ENCODE results near the gene MRE11.

DNA sequence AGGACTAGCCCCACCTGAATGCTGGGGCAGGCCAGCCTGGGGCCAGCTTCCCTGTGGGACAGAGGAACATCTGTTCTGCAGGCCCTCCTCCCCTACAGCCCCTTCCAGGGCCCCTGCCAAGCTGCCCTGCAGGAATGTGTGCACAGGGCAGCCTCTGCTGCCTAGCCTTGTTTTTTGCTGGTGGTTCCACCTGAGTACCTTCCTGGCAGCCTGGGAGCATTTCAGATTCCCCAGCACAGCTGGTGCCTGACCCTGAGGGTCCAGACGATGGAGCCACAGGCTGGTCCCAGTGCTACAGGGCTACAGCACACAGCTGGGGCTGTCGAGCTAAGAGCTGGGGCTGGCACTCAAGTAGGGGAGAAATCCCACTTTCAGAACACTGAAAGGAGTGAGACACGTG, 70.1 kb downstream of the MRE11 start:
- TF ChIP-seq, protein P1, sequence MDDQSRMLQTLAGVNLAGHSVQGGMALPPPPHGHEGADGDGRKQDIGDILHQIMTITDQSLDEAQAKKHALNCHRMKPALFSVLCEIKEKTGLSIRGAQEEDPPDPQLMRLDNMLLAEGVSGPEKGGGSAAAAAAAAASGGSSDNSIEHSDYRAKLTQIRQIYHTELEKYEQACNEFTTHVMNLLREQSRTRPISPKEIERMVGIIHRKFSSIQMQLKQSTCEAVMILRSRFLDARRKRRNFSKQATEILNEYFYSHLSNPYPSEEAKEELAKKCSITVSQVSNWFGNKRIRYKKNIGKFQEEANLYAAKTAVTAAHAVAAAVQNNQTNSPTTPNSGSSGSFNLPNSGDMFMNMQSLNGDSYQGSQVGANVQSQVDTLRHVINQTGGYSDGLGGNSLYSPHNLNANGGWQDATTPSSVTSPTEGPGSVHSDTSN (IDR thresholded peaks at IDR 0.05): no peak
- no peak for TF ChIP-seq RAD21 (IDR thresholded peaks at IDR 0.05; ENCODE audit: low read length)
- no peak for TF ChIP-seq RFX5 (IDR thresholded peaks at IDR 0.05; ENCODE audit: low read length)
- TF ChIP-seq, protein P2, sequence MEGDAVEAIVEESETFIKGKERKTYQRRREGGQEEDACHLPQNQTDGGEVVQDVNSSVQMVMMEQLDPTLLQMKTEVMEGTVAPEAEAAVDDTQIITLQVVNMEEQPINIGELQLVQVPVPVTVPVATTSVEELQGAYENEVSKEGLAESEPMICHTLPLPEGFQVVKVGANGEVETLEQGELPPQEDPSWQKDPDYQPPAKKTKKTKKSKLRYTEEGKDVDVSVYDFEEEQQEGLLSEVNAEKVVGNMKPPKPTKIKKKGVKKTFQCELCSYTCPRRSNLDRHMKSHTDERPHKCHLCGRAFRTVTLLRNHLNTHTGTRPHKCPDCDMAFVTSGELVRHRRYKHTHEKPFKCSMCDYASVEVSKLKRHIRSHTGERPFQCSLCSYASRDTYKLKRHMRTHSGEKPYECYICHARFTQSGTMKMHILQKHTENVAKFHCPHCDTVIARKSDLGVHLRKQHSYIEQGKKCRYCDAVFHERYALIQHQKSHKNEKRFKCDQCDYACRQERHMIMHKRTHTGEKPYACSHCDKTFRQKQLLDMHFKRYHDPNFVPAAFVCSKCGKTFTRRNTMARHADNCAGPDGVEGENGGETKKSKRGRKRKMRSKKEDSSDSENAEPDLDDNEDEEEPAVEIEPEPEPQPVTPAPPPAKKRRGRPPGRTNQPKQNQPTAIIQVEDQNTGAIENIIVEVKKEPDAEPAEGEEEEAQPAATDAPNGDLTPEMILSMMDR (IDR thresholded peaks at IDR 0.05): no peak
- TF ChIP-seq, protein P3, sequence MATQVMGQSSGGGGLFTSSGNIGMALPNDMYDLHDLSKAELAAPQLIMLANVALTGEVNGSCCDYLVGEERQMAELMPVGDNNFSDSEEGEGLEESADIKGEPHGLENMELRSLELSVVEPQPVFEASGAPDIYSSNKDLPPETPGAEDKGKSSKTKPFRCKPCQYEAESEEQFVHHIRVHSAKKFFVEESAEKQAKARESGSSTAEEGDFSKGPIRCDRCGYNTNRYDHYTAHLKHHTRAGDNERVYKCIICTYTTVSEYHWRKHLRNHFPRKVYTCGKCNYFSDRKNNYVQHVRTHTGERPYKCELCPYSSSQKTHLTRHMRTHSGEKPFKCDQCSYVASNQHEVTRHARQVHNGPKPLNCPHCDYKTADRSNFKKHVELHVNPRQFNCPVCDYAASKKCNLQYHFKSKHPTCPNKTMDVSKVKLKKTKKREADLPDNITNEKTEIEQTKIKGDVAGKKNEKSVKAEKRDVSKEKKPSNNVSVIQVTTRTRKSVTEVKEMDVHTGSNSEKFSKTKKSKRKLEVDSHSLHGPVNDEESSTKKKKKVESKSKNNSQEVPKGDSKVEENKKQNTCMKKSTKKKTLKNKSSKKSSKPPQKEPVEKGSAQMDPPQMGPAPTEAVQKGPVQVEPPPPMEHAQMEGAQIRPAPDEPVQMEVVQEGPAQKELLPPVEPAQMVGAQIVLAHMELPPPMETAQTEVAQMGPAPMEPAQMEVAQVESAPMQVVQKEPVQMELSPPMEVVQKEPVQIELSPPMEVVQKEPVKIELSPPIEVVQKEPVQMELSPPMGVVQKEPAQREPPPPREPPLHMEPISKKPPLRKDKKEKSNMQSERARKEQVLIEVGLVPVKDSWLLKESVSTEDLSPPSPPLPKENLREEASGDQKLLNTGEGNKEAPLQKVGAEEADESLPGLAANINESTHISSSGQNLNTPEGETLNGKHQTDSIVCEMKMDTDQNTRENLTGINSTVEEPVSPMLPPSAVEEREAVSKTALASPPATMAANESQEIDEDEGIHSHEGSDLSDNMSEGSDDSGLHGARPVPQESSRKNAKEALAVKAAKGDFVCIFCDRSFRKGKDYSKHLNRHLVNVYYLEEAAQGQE (IDR thresholded peaks at IDR 0.05; ENCODE audit: low read depth, low read length): no peak
- TF ChIP-seq, protein P4, sequence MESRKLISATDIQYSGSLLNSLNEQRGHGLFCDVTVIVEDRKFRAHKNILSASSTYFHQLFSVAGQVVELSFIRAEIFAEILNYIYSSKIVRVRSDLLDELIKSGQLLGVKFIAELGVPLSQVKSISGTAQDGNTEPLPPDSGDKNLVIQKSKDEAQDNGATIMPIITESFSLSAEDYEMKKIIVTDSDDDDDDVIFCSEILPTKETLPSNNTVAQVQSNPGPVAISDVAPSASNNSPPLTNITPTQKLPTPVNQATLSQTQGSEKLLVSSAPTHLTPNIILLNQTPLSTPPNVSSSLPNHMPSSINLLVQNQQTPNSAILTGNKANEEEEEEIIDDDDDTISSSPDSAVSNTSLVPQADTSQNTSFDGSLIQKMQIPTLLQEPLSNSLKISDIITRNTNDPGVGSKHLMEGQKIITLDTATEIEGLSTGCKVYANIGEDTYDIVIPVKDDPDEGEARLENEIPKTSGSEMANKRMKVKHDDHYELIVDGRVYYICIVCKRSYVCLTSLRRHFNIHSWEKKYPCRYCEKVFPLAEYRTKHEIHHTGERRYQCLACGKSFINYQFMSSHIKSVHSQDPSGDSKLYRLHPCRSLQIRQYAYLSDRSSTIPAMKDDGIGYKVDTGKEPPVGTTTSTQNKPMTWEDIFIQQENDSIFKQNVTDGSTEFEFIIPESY (IDR thresholded peaks at IDR 0.05; ENCODE audit: borderline replicate concordance, low read depth): no peak
- no peak for TF ChIP-seq FOXJ3 (CRISPR knock-in tag; IDR thresholded peaks at IDR 0.05)
- TF ChIP-seq JUND (IDR thresholded peaks at IDR 0.05): no peak
- TF ChIP-seq TAF1 (IDR thresholded peaks at IDR 0.05; ENCODE audit: borderline replicate concordance, low read depth, low read length): no peak
- no peak for TF ChIP-seq NRF1 (IDR thresholded peaks at IDR 0.05; ENCODE audit: low read depth, low read length)
- TF ChIP-seq EP300 (IDR thresholded peaks at IDR 0.05; ENCODE audit: borderline replicate concordance in 1 of 2, low read depth in 1 of 2, low read length in 1 of 2): no peak
- TF ChIP-seq POLR2AphosphoS5 (IDR thresholded peaks at IDR 0.05; ENCODE audit: low read depth, low read length): no peak
